Cortex of kidney (tissue), 1 donor: ENCODE measurements around the gene KRTAP4-6.
"Not testable (repeated sequence)": the region's sequence is repeated elsewhere in the genome, so short reads cannot be mapped to it uniquely, and the experiment has no call there.

Experiments
- DNase-seq: peaks from one replicate; lab custom pipeline; 2025; lab: John Stamatoyannopoulos, UW

The KRTAP4-6 gene

DNA sequence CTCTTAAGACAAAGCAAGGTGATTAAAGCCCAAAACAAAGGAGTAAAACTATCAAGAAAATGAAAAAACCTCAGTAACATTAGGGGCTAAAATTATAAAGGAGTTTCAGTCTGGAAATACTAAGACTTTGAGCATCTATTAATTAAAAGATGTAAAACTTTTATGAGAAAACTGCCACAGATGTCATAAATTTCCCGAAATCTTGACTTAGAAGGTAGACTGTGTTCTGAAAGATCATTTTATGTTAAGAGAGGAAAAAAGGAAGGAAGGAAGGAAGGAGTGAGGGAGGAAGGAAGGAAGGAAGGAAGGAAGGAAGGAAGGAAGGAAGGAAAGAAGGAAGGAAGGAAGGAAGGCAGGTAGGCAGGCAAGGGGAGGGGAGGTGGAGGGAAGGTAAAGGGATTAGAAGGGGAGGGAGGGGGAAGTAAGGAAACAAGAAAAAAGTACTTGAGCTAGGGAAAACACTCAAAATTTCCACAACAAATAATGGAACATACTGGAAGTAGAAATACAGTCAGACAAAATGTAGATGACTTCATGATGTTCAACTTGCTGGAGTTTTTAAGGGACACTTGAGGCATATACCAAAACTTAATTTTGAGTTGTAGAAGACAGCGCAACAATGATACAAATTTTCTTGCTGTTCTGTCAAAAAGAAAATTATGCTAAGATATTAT lies 7.3 kb upstream of the KRTAP4-6 start:
- no peak for DNase-seq

DNA sequence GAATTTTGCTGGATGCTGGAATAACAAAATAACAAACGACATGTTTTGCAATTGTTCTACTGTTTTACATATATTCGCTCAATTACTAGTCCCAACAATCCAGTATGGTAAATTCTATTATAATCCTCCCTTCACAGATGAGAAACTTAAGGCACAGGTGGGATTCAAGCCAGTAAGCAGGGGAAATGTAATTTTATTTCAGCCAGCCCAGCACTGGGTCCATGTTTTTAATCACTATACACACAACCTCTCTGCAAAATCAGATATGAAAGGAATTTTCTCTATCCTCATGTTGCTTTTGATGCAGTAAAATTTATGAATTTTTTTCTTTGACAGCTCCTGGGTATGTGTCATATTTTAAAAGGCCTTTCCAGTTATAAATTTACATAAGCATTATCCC lies 4.9 kb upstream of the KRTAP4-6 start:
- DNase-seq = no peak

DNA sequence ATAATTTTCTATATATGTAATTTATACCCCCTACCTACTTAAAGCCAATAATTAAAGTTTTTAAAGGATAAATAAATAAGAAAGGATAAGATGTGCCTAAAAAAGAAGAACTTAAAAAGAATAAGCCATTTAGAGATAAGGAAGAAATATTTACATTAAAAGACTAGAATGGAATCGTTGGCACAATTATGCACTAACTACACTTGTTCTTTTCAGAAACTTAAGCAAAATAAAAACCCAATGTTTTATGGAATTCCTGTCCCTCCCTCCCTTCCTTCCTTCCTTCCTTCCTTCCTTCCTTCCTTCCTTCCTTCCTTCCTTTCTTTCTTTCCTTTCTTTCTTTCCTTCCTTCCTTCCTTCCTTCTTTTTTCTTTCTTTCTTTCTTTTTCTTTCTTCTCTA lies 4.5 kb upstream of the KRTAP4-6 start:
- no peak for DNase-seq

DNA sequence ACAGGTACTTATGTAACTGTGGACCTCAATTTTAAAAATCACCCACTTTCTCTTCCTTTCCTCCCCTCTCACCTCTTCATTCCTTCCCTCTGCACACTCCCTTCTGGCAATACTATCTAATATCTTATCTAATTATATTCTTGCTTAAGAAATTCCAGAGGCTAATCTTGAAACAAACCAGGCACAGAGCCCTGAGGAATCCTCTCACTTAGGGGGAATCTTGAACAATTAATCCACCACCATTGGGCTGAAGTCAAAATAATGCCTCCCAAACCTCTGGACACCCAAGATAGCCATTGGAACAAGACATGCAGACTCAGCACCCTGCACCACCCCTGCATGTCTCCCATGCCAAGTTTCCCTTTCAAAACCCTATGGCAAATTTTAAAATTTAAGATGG lies 1.0 kb upstream of the KRTAP4-6 start:
- no peak for DNase-seq

DNA sequence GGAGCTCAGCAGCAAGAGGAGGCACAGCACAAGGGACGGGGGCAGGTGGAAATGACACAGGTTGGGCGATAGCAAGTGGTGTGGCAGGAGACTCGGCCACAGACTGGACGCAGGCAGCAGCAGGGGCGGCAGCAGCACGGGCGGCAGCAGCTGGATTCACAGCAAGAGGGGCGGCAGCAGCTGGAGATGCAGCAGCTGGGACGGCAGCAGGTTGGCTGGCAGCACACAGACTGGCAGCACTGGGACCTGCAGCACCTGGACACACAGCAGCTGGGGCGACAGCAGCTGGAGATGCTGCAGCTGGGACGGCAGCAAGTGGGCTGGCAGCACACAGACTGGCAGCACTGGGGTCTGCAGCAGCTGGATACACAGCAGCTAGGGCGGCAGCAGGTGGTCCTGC lies 479 bp downstream of the KRTAP4-6 start:
- not testable (repeated sequence) for DNase-seq

DNA sequence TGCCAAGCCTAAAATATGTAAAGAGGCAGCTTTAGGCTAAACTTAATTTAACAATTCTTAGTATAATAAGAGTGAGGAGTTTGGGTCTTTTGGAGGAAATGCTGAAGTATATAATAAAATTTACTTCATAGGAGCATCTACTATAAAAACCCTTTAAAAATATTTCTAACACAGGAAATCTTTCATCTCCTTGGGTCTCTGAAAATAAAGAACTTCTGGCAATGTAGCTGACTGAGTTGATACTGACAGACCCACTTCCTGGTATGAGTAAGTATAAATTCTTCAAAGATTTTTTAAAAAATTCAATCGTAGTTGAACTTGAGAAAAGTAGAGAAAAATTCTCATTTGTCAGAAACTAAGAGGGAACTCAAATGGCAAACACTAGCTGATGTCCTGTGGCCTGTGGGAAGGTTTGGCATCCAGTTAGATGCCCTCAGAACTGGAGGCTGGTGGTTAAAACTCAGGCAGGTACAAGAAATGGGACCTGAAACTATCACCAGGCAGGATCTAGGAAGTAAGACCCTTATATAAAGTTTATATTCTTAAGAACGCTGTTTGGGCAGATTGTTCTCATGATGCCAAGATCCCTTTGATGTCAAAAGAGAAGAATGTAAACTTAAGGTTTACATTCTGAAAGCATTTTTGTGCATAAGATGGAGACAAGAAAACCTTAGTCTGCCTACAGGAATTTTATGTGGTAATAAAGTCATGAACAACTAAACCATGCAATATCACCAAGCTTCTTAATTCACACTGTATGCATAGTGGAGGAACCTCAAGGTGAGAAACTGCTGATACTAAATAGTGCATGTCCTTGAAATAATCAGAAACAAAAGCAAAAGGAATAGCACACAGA lies 6.2 kb downstream of the KRTAP4-6 start:
- DNase-seq = no peak

DNA sequence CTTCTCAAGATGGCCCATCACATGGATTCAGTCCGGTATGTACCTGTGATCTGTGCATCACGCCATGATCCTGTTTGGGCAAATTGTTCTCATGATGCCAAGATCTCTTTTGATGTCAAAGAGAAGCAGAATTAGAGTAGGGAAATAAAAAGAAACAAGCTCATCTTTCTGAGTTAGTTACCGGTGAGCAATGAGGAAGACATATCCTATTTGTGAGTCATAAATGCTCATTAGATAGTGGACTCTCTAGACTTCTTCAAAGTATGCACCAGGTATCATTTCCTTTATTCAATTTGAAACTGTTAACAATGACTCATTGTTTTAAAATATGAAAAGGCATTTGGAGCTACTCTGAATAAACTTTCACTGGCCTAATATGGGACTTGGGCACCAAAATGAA lies 8.4 kb downstream of the KRTAP4-6 start:
- no peak for DNase-seq

DNA sequence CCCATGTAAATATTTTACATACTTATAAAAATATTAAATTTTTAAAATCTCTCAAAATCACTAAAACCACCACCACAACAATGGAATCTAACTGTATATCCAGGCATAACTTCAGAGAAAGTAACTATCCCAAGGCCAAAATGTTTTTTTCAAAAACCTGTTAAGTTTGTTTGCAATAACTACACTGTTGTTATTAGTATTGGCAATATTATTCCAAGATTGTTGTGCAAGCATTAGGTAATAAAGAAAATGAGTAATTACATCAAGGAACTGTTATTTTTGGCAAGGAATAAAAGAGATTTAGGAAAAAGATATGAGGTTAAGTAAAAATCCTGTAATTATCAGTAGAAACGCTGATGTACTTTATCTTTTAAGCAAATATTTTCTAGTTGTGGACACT lies 13.0 kb downstream of the KRTAP4-6 start:
- DNase-seq = no peak

DNA sequence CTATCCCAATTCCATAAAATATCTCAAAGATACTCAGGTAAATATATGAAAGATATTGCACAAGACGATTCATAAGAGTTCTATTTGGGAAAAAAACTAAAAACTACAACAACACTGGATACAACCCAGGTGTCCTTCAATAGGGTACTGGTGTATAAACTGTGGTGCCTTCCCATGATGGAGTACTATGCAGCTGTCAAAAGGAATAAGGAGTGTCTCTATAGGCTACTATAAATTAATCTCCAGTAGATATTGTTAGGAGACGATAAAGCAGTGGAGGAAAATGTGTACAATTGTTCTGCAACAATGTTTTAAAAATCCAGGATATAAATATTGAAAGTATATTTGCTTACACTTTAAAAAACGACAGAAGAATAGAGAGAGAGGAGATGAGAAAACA lies 13.9 kb downstream of the KRTAP4-6 start:
- DNase-seq = no peak

DNA sequence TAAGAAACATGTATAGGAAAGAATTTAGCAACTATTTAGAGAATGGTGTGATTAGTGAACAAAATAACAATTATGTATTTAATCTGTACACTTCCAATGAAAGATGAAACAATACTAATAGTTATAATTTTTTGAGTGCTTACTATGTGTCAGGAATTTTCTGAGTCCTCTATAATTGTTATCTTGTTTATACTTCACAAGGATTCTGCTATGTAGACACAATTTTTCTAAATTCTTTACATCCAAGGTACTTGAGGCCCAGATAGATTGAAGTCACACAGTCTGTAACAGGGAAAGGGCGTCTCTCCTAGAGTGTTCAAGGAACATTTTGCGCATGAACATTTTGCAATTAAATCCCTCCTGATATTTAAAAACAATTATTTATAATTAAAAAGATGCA lies 15.3 kb downstream of the KRTAP4-6 start:
- DNase-seq = no peak

DNA sequence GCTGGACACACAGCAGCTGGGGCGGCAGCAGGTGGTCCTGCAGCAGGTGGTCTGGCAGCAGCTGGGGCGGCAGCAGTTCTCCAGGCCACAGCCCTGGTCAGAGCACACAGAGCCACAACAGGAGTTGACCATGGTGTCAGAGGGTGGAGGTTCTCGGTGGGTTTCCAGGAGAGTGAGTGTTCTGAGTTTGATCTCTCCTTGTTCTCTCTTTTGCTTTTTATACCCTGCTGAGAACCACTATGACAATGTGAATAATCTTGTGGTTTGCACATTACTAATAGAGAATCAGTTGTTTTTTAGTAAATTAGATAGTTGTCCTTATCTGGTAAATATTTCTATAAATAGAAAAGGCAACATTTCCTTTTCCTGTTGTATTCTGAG lies 16.4 kb downstream of the KRTAP4-6 start, which contains the start of gene KRTAP4-12:
KRTAP4-12 (minus strand) TSS at position 192 of the 381 bp plus-strand sequence; CDS start at position 132, 60 bp downstream.
- not testable (repeated sequence) for DNase-seq

DNA sequence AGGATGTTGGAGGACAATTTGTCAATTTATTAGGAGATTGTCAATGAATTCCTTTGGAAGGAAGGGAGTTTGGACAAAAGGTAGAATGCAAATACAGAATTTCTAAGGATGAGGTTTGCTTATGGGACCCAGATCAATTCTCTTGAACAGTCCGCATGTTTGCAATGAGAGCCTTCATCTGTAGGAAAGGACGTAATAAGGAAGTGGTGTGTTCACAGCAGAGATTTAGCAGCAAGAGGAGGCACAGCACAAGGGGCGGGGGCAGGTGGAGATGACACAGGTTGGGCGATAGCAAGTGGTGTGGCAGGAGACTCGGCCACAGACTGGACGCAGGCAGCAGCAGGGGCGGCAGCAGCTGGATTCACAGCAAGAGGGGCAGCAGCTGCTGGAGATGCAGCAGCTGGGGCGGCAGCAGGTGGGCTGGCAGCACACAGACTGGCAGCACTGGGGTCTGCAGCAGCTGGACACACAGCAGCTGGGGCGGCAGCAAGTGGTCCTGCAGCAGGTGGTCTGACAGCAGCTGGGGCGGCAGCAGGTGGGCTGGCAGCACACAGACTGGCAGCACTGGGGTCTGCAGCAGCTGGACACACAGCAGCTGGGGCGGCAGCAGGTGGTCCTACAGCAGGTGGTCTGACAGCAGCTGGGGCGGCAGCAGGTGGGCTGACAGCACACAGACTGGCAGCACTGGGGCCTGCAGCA lies 16.9 kb downstream of the KRTAP4-6 start:
- not testable (repeated sequence) for DNase-seq

DNA sequence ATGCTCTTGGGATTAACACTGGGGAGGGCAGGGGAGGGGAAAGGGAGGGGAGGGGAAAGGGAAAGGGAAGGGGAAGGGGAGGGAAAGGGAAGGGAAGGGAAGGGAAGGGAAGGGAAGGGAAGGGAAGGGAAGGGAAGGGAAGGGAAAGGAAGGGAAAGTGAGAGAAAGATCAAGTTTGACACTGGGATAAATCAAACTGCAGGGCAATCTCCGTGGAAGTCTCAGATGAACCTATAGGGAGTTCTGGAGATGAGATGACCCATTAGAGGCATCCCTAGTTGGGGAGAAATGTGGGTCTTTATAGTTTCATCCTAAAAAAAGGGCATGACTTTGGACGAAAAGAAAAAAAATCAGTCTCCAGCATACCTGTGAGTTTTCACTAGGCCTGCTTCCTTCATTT lies 18.6 kb downstream of the KRTAP4-6 start:
- DNase-seq = no peak

DNA sequence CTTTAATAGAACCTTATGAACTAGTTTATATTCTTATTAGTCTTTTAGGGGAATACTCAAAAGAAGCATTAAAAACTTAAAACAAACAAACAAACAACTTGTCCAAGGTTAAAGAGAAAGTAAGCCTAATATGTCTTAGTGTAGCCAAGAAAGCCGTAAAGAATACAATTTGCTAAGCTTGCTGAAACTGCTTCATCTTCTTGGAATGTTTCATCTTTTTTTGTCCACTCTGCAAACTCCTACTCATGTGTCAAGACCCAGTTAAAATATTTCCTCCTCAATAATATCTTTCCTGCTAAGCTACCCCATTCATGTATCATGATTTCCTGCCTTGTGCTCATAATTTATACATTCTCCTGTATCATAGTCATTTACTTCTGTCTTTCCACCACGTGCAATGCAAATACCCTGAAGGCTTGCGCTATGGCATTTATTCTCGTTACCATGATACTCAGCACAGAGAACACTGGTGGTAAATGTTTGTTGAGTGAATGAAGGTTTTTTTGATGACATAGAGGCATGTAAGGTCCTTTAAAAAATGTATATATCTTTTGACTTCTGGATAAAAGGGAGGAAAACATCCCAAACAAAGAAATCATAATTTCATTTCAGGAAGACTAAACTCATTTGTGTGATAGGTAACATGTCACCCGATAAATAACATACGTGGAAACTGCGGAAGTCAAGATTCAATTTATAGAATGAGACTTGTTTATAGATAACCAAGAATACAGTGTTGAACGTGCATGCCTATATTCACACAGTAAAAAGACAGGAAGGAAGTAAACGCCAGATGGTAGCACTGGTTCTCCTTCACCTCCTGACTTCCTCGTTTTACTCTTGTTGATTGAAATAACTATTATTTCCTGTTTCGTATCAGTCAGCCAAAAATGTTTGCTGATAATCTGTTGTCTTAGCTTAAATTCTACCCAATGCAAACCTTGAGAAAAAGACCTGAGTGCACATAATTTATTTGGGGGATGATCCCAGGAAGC lies 20.4 kb downstream of the KRTAP4-6 start:
- not testable (repeated sequence) for DNase-seq

DNA sequence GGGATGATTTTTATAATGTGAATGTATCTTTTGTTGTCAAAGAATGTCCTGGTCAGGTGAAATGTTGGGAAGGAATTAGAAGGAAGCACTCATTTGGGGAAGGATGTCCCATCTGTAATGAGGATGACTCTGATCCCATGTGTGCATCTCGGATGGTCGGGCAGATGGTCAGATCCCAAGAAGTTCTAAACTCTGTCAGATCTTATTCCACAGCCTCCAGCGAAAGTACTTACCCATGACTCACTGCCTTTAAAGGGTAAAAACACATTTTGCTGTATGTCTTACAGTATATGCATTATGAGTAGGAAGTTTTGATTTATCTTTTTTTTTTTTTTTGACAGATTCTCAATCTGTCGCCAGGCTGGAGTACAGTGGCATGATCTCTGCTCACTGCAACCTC lies 21.6 kb downstream of the KRTAP4-6 start:
- DNase-seq = no peak

DNA sequence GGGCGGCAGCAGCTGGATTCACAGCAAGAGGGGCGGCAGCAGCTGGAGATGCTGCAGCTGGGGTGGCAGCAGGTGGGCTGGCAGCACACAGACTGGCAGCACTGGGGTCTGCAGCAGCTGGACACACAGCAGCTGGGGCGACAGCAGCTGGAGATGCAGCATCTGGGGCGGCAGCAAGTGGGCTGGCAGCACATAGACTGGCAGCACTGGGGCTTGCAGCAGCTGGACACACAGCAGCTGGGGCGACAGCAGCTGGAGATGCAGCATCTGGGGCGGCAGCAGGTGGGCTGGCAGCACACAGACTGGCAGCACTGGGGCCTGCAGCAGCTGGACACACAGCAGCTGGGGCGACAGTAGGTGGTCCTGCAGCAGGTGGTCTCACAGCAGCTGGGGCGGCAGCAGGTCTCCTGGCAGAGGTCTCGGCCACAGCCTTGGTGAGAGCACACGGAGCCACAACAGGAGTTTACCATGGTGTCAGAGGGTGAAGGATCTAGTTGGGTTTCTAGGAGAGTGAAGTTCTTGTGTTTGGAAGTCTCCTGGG lies 22.4 kb downstream of the KRTAP4-6 start, which contains the start of gene KRTAP4-11:
KRTAP4-11 (minus strand) TSS at position 528 of the 541 bp plus-strand sequence; CDS start at position 470, 58 bp downstream.
- not testable (repeated sequence) for DNase-seq

DNA sequence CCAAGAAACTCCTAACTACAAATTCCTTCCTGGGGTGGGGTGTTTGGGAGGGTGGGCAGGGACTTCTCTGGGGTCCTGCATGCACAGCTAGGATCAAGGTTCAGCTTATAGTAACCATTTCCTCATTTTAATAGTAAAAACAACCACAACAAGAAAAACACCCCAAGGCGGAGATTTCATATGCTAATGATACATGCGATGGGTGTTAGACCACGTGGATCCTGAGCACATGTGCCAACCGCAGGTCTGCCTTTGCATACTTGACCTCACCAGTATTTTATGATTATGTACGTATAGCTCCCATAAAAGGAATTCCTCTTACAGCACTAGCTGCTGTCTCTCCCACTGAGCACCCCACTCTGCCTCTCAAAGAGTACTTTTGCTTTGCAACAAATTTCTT lies 24.0 kb downstream of the KRTAP4-6 start:
- DNase-seq = no peak

DNA sequence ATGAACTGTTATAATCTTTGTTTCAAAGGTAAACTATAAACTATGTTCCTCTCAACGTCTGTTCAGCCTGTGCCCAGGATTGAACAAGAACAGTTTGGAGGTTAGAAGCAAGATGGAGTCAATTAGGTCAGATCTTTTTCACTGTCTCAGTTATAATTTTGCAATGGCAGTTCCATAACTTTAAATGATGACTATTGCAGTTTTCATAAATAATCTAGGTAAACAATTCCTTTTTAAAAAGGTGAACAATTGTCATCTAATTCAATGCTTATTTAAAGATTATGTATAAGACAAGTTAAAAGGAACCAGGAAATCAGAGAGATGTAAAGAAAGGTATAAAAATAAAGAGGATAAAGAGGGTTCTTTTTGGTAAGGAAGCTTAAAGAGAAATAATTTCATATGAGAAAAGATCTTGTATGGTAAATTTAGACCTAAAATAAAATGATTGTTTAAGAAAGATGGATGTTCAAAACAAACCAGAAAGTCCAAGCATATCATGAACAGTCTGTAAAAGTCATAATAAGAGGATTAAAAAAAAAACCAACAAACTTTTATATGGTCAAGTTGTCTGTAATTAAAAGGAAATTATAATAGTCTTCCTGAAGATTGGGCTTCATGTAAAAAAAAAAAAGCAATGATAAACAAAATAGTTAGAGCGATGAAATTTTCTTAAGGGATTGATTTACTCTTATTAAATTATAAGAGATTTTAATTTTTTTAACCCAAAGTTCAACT lies 29.0 kb downstream of the KRTAP4-6 start:
- DNase-seq = no peak

DNA sequence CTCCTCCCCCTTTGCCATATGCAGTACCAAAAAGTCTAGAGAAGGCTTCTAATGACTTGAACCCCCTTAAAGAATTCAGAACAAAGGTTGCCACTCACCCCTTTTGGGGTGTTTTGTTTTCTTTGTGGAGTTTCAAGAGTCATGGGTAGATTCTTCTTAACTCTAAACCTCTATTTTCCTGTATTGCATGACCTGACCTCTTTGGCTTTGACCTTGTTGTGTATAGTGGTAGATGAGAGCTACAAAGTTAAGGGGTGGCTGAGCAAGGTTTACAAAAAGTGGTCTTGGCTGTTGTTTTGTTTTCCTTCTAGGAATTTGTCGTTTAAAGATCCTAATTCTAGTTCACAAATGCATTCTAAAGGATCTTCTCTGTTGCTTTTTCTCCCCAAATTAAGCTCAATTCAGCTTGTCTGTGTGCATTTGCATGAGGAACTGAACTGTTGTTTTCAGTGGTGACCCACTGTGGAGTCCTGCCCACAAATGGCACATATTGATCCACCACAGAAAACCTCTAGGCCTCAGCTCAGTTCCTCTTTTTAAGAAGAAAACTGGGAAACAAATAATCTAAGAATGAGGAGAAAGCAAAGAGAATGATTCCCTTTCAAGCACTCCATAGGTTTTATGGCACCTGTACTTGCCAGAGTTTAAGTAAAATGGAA lies 31.5 kb downstream of the KRTAP4-6 start:
- not testable (repeated sequence) for DNase-seq

DNA sequence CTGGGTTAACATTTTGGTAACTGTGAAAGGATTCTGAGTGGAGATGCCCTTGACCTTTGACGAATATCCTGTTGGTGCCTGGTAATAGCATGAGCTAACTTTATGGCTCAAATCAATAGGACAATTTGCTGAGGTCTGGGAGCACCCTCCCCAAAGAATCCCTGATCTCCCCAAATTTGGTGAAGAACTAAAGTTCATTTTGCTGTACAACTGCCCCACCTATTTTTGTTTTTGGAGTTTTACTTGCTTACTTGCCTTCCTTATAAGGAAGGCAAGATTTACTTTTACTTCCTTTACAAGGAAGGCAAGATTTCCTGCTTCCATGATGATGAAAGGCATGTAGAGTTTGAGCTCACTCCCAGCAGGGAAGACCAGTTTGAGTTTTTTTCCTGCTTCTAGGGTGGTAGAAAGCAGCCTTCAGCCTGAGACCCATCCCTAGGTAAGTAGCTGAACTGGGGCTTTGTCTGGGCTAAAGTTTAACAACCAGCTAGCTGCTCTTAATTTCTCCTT lies 32.3 kb downstream of the KRTAP4-6 start:
- no peak for DNase-seq
